GM19452 (cell line): ENCODE data around the gene ANKEF1.

Source experiments
- ATAC-seq: cut with Tn5 transposase; IDR thresholded peaks from one replicate; pipeline ENCODE4 v1.9.1; 2021; ENCODE audit not compliant: unreplicated experiment

ANKEF1 gene

DNA sequence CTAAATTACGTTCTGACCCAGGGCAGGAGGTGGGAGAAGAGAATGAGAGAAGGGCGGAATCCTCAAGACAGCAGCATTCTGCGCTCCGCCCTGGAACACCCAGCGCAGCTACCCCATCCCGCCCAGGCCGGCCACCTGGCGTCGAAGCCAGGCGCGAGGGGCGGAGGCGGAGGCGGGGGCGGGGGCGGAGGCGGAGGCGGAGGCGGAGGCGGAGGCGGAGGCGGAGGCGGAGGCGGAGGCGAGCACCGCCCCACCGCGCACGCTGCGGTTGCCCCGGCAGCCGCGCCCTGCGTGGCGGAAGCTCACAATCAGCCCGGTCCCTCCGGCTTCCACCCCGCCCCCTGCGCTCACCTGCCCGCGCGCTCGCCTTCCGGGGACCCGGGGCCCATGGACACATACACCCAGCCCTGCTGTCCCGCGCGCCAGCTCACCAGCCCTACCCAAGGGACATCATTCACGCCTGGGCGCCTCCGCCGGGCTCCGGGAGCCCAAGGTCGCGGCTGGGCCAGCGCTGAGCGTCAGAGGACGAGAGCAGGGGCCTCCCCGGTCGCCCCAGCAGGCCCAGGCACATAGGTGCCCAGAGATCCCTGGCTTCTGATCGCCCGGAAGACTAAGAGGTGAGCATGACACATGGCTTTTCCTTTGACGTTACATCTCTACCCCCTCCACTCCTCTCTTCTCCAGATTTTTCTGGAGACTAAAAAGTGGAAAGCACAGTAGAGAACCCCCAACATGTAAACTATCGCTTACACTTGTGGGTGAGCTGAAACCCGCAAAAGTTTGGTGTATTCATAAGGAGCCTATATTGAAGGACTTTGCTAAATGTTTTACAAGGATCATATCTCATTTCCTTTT, at the start of gene ANKEF1:
TSS of gene ANKEF1 (plus strand) at position 271 of the 855 bp plus-strand sequence. CDS start 3,315 bp downstream, outside the sequence.
- peak; percentile 91 for ATAC-seq

DNA sequence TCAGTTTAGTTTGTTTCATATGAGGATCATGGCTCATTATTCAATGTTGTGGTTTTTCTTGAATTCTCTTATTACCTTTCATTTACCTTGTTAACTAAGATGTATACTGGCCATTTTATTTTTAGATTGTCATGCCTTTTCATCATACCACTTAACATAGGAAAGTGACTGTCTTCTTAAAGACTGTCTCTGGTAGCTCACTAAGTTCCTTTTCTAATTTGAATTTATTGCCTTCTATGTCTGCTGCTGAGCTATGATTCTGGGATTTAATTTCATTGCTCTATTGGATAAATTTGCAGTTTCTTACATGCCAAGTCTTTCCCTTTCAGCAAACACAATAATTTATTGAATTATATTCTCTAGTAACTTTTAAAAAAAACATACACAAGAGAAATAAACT, 49.5 kb upstream of the ANKEF1 start:
- no peak for ATAC-seq

DNA sequence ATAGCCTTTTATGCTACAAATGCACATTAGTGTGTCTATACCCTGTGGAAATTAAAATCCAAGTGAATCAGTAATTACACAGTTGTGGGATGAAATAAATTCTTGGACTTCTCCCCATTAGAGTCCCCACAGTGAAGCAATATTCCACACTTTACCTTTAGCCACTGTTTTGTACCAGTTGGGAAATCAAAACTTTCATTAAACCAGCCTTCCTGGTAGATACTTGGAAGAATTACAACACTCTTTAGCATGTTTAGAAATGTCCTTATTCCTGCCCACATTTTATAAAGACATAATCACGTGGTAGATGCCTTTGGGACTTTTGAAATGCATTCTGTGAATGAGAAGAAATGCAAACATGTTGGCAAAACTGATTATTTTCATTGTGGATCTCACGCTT, 49.0 kb upstream of the ANKEF1 start:
- no peak for ATAC-seq

- ATAC-seq, result no peak
Measured at GRCh38 chr20:9989066-9989724, 45.6 kb upstream of the ANKEF1 start.

DNA sequence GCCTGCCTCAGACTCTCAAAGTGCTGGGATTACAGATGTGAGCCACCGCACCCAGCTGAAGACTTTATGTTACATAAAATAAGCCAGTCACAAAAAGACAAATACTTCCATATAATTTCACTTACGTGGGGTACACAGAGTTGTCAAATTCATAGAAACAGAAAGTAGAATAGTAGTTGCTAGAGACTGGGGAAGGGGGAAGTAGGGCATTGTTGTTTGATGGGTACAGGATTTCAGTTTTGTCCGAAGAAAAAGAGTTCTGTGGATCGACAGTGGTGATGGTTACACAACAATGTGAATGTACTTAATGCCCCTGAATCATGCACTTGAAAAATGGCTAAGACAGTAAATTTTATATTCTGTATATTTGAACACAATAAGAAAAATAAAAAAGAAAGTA, 41.6 kb upstream of the ANKEF1 start:
- no peak for ATAC-seq

GRCh38 chr20:9994676-9995075, 40.1 kb upstream of the ANKEF1 start:
- no peak for ATAC-seq

DNA sequence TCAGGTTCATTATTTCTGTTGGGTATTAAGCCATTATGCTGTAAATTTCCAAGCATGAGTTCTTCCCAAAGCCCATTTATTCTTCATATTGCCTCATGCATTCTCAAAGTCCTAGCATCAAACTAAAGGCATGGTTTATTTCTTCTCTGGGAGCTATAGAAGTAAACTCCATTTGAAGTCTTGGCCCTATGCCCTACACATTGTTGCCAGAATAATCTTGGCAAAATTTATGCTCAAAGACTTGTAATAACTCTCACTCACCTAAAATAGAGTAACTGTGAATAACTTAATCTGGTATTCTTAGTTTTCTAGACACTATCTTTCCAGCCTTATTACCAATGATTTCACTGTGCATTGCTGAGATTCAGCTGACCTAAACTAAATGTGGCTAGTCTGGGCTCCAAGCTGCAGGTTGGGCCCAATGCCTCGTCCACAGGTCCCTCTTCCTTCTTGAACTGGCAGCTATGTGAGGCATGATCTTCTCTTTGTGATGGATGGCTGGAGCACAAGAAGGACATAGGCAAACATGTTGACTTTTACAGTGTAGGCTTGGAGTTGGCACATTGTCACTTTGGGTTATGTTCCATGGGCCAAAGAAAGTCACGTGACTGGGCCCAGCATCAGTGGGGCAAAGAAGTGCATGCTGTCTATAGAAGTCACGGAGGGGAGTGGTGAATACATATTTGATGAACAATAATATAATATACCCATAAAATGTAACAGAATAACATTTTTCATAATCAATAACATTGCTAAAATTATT, 39.1 kb upstream of the ANKEF1 start:
- no peak for ATAC-seq

- no peak for ATAC-seq
Measured at GRCh38 chr20:9996944-9997343, 37.8 kb upstream of the ANKEF1 start.

GRCh38 chr20:9999645-10000044, 35.1 kb upstream of the ANKEF1 start:
- peak; percentile 64 for ATAC-seq

GRCh38 chr20:10002866-10003265, 31.9 kb upstream of the ANKEF1 start:
- ATAC-seq, result no peak

- ATAC-seq, result no peak
Measured at GRCh38 chr20:10004900-10005299, 29.9 kb upstream of the ANKEF1 start.

GRCh38 chr20:10005885-10006284, 28.9 kb upstream of the ANKEF1 start:
- no peak for ATAC-seq

GRCh38 chr20:10006447-10007090, 28.2 kb upstream of the ANKEF1 start:
- ATAC-seq, result no peak

DNA sequence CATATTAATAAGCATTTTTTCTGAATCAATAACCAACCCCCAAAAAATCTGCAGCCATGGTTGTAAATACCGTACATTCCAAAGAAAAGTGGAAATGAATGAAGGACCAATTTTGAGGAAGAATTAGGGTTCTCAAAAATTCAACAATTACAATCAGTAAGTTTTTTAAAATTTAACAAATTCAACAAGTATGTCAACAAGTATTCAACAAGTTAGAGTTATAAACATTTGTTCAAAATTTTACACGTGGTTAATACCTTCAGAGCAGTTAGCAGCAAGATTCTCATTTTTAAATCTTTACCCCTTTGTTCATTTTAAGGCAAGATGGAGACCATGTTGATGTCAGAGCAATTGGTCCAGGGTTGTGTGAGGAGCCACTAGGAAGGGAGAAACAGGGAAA, 27.6 kb upstream of the ANKEF1 start:
- no peak for ATAC-seq

- ATAC-seq, result no peak
Measured at GRCh38 chr20:10007747-10008146, 27.0 kb upstream of the ANKEF1 start.

GRCh38 chr20:10012464-10012863, 22.3 kb upstream of the ANKEF1 start:
- no peak for ATAC-seq

- no peak for ATAC-seq
Measured at GRCh38 chr20:10014431-10014830, 20.4 kb upstream of the ANKEF1 start.

GRCh38 chr20:10020937-10021336, 13.8 kb upstream of the ANKEF1 start:
- ATAC-seq, result no peak

DNA sequence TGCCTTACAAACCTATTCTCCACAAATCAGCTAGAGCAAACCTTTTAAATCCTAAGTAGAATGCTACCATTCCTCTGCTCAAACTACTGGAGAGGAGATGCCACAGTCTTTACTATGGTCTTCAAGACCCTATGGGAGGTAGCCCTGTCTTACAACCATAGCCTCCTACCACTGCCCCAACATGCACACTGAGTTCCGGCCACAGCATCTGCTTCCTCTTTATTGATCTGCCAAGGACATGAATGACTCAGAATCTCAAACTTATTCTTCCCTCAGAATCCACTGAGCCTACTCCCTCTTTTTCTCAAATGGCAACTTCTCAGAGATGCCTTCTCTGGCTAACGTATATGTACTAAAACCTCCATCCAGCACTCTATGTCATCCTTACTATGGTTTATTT, 12.2 kb upstream of the ANKEF1 start:
- ATAC-seq, result no peak

- no peak for ATAC-seq
Measured at GRCh38 chr20:10023911-10024310, 10.9 kb upstream of the ANKEF1 start.
